GM13977 (cell line): ENCODE data around the gene DUSP8.

ENCODE experiments used
- DNase-seq: peaks from one replicate; pipeline ENCODE4 v3.0.0; 2012; ENCODE audit warnings: low spot score
- in situ Hi-C: fragments of 300-500 bp; cut with MboI; formaldehyde crosslinking; loops from one replicate; pipeline ENCODE4 v1.12.0; 2022; ENCODE audit warnings: low sequenced_read_pairs, low pct_unique_long_range_greater_than_20kb, mixed read lengths, inconsistent platforms; ENCODE audit not compliant: unreplicated experiment
- TF ChIP-seq, protein P1 (sequence below): IDR thresholded peaks from 2 replicates; pipeline ENCODE4 v1.5.1; 2012; ENCODE audit warnings: mild to moderate bottlenecking, control low read depth; ENCODE audit not compliant: insufficient read depth; ENCODE audit errors: extremely low read depth, missing control alignments

DUSP8 gene

DNA sequence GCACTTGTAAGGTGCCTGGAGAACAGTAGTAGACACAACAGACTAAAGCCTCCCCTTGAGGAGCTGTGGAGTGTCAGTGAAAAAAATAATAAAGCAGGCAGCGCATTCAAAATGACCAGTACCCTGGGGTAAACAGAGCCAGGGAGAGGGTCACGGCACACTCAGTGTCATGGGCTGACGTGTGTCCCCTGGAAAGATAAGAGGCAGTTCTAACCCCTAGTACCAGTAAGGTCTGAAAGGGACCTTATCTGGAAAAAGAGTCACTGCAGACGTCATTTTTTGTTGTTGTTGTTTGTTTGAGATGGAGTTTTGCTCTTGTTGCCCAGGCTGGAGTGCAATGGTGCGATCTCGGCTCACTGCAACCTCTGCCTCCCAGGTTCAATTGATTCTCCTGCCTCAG, 32.0 kb downstream of the DUSP8 start:
- in situ Hi-C loops = no loop called here
- TF ChIP-seq, protein P1, sequence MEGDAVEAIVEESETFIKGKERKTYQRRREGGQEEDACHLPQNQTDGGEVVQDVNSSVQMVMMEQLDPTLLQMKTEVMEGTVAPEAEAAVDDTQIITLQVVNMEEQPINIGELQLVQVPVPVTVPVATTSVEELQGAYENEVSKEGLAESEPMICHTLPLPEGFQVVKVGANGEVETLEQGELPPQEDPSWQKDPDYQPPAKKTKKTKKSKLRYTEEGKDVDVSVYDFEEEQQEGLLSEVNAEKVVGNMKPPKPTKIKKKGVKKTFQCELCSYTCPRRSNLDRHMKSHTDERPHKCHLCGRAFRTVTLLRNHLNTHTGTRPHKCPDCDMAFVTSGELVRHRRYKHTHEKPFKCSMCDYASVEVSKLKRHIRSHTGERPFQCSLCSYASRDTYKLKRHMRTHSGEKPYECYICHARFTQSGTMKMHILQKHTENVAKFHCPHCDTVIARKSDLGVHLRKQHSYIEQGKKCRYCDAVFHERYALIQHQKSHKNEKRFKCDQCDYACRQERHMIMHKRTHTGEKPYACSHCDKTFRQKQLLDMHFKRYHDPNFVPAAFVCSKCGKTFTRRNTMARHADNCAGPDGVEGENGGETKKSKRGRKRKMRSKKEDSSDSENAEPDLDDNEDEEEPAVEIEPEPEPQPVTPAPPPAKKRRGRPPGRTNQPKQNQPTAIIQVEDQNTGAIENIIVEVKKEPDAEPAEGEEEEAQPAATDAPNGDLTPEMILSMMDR = no peak
- DNase-seq = no peak

DNA sequence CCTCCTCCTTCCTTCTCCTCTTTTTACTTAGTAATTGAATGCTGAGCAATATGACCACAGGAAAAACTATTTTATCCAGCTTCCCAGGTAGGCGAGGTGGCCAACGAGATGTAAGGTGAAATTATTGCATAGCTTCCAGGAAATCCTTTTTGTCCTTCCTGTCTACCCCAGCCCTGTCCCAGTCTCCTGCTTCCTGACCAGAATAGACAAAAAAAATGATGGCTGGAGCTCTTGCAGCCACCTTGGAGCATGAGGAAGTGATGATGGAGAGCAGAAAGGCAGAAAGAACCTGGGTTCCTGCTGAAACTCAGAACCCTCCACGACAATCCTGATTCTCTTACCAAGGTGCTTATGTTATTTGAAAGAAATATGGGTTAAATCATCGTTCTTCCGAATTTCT, 33.9 kb downstream of the DUSP8 start:
- DNase-seq = no peak
- TF ChIP-seq, protein P1 = no peak
- in situ Hi-C loops = no loop called here

DNA sequence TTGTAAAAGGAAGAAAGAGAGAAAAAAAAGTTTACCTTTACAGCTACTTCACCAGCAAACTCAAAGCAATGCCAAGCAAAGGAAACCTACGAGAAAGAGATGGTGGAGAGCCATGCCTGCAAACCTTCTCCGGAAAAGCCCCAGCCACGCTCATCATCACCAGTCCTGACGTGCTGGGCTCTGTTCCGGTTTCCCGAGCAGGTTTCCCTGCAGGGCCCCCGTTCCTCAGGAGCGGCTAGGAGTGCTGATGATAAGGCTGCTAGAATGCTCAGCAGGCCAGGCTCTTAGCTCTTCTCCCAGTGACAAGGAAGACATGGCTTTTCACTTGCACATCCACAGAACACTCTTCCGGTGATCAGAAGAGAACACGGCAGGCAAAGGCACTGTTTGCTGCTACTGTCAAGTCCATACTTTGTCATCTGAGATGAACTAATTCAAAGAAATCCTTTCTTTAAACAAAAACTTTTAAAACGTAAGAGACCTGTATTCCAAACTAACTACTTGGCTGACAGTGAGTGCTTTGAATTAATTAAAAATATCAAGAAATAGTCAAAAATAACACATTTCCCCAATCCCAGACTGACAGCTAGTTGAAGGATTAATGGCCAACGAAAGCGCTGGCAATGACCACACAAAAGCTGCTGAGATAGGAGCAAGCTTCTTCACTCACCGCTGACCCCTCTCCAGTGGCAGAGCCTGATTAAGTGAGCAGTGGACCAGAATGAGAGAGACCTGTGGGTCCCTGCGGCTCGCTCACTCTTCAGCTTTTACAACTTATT, 35.8 kb downstream of the DUSP8 start:
- in situ Hi-C loops = no loop called here
- TF ChIP-seq, protein P1 = no peak
- DNase-seq = no peak

DNA sequence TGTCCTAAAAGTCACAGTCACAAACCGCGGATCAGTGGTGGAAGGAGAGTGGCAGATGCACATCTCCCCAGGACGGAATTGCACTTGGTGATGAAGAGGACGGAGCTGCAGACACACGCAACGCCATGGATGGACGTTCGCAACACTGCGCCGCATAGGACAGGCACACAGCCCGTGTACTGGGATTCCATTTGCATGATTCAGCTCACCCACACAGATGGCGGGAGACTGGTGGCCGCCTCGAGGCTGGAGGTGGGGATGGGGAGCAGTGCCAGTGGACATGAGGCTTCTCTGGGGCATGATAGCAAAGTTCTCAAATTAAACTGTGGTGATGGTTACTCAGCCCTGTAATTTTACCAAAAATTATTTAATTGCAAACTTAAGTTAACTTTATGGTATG, 37.4 kb downstream of the DUSP8 start:
- TF ChIP-seq, protein P1 = no peak
- no peak for DNase-seq
- in situ Hi-C loops = no loop called here

DNA sequence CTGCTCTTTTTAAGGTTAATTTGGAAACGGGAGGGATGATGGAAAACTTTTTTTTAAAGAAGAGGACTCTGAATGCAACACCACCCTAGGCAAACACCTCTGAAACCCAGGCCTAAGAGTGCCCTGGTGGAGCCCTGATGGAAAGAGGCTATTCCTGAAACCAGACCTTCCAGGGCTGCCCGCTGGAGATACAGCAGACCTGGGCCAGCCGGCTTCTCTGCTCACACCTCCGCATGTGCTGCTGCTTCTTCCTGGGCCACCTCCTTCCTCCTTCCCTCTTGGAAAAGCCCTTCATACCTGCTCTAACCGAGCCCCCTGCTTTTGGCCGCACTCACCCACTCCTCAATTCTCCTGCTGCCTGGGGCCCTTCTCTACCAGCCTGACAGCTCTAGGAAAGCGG, 37.9 kb downstream of the DUSP8 start:
- in situ Hi-C loops = no loop called here
- TF ChIP-seq, protein P1 = no peak
- no peak for DNase-seq

DNA sequence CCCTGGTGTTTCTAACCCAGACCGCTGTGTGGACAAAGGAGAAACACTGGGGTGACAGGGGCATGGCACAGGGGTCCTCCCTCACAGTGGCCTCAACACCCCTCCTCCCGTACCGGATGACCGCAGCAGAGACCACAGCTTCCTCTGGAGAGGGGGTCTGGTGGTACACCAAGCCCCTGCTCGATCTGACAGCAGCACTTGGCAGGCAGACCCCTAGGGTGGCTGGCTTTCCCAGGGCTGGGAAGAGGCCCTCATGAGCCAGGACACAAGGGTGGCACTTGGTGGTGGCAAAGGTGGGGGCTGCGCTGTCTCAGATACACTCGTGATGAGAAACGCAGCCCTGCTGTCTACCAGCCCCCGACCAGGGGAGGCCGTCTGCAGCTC, 38.7 kb downstream of the DUSP8 start:
- TF ChIP-seq, protein P1 = no peak
- no peak for DNase-seq
- in situ Hi-C loops = no loop called here
